NCI-H2196 treated with DMSO at 0.1 percent for 48 hours (cell line): ENCODE measurements around the gene CRLF2.
A peak's percentile ranks its signal among the peaks of the same experiment; 100 is the strongest.
"Not testable (repeated sequence)": the region's sequence is repeated elsewhere in the genome, so short reads cannot be mapped to it uniquely, and the experiment has no call there.

Experiments
- DNase-seq: peaks from one replicate; lab custom pipeline; 2025; ENCODE audit not compliant: unreplicated experiment; lab: John Stamatoyannopoulos, UW

CRLF2 gene, protein sequence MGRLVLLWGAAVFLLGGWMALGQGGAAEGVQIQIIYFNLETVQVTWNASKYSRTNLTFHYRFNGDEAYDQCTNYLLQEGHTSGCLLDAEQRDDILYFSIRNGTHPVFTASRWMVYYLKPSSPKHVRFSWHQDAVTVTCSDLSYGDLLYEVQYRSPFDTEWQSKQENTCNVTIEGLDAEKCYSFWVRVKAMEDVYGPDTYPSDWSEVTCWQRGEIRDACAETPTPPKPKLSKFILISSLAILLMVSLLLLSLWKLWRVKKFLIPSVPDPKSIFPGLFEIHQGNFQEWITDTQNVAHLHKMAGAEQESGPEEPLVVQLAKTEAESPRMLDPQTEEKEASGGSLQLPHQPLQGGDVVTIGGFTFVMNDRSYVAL

DNA sequence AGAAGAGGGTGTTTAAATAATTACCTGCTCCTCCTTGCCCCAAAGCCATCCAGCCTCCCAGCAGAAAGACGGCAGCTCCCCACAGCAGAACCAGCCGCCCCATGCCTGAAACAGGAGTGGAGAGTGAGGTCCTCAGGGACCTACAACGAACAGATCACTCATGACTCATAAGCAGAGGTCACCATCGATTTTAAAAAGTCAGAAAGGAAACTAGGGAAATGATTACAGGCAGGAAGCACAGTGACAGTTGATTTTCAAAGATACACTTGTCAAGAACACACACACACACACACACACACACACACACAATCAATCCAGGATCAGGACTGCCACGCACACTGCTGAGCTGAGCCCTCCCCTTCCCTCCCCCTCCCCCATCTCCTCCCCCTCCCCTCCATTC is at the start of gene CRLF2:
Gene CRLF2, minus strand, starts transcription at position 118 of the 400 bp plus-strand sequence. Its CDS starts 15 bp downstream, at position 103.
- no peak for DNase-seq

DNA sequence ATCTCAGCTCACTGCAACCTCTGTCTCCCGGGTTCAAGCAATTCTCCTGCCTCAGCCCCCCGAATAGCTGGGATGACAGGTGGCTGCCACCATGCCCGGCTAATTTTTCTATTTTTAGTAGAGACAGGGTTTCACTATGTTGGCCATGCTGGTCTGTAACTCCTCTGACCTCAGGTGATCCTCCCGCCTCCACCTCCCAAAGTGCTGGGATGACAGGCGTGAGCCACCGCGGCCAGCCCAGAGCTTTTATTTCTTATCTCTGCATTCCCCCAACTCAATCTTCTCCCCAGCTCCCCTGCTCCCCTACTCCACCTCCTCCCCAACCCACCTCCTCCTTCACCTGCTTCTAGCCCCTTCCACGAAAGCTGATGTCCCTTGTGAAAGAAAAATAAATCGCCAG is 49.3 kb upstream of the CRLF2 start:
- DNase-seq: not testable (repeated sequence)

DNA sequence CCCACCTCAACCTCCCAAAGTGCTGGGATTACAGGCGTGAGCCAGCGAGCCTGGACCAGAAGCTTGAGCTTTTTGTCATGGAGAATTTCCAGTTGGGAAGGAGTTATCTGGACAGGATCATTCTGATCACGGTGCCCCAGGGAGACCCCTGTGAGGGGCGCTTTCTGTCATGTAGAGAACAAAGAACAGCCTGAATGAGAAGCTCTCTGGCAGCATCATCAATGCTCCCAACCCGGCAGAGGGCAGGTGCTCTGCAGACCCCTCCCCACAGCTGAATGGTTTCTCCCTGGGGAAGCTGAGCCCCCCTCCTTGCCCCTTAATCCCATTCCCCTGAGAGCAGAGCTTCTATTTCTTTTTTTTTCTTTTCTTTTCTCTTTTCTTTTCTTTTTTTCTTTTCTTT is 48.8 kb upstream of the CRLF2 start:
- no peak for DNase-seq

GRCh38 chrX:1252861-1253260 is 40.4 kb upstream of the CRLF2 start:
- DNase-seq: no peak

- no peak for DNase-seq
Measured at GRCh38 chrX:1249101-1249887, 36.8 kb upstream of the CRLF2 start.

GRCh38 chrX:1248331-1249061 is 36.0 kb upstream of the CRLF2 start:
- no peak for DNase-seq

DNA sequence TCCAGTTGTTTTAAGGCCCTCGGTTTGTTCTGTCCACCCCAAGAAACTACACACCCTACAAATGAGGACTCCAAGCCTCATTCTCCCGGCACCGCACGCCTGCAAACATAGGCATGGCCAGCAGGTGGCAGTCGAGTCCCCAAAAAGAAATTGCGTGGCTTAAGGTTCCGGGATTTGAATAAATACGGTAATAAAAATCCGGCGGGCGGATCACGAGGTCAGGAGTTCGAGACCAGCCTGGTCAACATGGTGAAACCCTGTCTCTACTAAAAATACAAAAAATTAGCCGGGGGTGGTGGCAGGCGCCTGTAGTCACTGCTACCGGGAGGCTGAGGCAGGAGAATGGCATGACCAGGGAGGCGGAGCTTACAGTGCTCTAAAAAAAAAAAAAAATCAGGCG is 34.4 kb upstream of the CRLF2 start:
- peak; percentile 7 for DNase-seq

DNA sequence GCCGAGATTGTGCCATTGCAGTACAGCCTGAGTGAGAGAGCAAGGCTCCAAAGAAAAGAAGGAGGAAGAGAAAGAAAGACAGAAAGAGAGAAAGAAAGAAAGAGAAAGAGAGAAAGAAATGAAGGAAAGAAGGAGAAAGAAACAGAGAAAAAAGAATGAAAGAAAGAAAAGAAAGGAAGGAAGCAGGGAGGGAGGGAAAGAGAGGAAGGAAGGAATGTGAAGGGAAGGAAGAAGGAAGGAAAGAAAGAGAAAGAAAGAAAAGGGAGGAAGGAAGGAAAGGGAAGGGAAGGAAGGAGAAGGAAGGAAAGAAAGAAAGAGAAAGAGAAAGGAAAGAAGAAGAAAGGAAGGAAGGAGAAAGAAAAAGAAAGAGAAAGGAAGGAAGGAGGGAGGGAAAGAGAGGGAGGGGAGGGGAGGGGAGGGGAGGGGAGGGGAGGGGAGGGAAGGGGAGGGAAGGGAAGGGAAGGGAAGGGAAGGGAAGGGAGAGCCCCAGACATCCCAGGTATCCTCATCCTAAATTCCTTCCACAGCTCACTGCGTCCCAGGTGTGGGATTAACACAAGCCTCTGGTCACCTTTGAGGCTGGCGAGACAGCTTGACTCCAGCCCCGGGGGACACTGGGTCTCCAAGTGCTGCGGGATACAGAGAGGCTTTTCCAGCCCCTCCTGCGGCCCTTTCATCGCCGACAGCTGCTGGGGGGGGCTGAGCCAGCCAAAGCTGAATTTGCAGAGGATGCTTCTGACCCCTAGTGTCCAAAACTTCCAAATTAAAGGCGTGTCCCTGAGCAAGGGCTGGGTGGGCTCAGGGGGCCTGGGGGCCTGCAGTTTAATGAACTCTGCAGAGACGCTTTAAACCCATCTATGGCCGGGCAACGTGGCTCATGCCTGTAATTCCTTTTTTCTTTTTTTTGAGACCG is 32.0 kb upstream of the CRLF2 start:
- no peak for DNase-seq

- DNase-seq: no peak
Measured at GRCh38 chrX:1242891-1243402, 30.5 kb upstream of the CRLF2 start.

DNA sequence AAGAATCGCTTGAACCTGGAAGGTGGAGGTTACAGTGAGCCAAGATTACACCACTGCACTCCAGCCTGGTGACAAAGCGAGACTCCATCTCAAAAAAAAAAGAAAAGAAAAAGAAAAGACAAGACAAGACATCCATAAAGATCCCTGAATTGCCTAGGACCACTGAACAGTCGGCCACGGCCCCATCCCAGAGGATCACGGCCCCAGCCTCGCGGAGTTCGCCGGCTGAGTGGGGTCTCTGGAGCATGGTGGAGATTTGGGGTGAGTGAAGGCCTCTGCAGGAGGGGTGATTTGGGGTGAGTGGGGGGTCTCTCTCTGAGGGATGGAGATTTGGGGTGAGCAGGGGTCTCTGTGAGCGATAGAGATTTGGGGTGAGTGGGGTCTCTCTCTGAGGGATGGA is 28.1 kb upstream of the CRLF2 start:
- not testable (repeated sequence) for DNase-seq

DNA sequence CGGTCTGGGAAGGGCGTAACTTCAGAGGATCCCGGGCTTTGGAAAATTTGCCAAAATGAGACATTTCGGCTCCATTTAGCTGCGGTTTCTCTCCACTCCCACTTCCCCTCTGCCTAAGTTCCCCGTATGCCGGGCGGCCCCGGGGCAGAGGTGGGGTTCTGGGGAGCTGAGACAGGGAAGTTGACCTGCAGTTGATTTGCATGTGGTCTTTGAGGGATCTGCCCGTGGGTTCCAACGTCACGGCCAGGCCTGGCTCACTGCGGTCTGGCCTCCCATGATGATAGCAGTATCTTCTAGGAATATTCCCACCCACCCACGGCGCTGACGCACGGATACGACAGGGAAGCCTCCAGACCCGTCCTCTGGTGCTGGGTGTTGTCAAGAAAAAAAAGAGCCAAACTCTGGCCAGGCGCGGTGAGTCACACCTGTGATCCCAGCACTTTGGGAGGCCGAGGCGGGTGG is 27.3 kb upstream of the CRLF2 start:
- DNase-seq: no peak

DNA sequence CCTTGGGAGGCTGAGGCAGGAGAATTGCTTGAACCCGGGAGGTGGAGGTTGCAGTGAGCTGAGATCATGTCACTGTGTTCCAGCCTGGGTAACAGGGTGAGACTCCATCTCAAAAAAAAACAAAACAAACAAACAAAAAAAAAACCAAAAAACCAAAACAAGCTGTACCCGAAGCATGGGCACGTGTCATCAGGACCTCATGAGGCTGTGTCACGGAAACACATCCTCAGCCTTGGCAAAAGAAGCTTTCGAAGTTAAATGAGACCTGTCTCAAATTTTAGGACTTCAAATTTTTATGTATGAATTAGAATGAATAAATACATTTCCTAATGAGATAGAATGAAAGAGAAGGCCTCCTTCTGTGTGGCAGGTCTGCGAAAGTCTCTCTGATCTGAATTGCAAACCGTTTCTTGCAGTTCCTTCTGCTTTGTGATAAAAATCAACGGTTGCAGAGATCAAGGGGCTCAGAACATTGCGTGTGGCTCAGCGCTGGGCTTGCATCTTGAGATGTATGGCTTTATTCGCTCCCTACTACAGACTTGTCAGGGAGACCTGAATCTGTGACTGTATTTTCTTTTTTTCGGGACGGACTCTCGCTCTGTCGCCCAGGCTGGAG is 19.5 kb upstream of the CRLF2 start:
- no peak for DNase-seq

GRCh38 chrX:1228101-1228500 is 15.7 kb upstream of the CRLF2 start:
- not testable (repeated sequence) for DNase-seq

DNA sequence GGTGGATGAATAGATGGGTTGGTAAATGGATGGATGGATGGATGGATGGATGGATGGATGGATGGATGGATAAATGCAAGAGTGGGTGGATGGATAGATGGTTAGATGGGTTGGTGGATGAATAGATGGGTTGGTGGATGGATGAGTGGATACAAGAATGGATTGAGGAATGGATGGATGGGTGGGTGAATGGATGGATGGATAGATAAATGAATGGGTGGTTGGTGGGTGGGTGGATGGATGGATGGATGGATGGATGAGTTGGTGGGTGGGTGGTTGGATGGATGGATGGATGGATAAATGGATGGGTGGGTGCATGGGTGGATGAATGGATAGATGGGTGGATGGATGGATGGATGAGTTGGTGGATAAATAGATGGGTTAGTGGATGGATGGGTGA is 13.8 kb upstream of the CRLF2 start:
- DNase-seq: no peak

DNA sequence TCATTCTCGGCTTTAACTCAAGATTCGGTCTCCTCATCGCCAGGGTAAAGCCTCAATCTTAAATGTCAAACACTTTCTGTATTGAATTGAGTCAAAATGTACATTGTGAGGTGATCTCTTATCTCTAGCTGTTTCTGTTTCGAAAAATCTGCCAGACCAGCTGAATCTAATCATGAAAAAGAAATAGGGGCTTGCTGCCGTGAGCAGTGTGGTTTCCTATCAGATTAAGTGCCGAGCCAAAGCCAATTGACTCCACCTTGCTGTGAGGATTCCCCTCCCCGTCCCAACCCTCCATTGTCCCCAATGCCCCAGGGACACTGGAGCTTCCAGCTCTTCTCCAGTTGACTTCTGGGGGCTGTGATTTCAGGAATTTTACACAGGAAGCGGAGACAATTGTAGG is 12.5 kb upstream of the CRLF2 start:
- no peak for DNase-seq

- no peak for DNase-seq
Measured at GRCh38 chrX:1223242-1223600, 10.8 kb upstream of the CRLF2 start.

DNA sequence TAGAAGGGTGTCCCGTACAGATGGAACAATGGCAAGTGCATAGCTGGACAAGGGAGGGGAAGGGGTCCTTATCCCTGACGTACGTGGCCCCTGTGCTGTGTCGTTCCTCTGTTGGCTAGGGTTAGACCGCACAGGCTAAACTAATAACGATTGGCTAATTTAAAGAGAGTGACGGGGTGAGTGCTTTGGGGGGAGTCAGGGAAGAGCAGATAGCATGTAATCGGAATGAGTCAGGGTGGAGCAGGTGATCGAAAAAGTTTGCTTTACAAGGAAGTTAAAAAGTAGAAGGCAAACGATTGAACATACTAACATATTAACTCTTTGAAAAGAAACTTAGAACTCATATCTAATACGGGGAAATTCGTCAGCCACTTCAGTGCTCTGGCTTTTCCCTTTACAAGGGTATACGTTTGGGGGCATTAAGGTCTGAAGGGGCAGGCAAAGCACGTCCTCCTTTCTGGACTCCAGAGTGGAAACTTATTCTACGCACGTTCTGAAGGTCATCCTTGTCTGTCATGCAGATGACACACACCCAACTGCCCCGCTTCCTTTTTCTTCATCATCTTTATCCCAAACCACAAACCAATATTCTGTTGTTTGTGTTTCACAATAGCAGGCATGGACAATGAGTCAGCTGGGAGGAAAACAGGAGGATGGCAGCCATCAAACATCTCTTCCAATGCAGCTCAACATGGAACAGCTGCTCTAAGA is 10.2 kb upstream of the CRLF2 start:
- DNase-seq: no peak

DNA sequence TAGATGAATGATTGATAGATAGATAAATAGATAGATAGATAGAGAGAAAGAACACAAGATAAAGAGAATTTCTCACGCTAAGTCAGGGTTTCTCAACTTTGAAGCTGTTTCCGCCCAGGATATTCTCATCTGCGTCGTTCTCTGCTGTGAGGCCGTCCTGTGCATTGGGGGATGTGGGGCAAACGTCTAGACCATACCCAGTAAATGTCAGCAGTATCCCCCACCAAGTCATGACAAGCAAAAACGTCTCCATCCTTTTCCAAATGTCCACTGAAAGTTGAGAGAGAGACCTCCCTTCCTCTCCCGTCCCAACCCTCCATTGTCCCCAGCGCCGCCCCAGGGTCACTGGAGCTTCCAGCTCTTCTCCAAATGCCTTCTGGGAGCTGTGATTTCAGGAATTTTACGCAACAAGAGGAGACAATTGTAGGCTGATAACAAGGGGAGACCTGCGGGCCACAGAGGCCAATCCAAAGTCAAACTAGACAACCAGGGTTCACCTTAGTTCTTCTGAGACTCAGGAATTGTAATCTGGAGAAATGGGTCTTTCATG is 8.9 kb upstream of the CRLF2 start:
- no peak for DNase-seq

- DNase-seq: no peak
Measured at GRCh38 chrX:1218286-1218685, 5.8 kb upstream of the CRLF2 start.
